ENCODE results near the gene ANAPC16. TPM values are rescaled to one million over a fixed set of nuclear protein-coding genes. Genes with fewer than 3 reads are reported as not detected.

ANAPC16 gene
- total RNA-seq, 1 donor from 2014 or later: 37.0 TPM

DNA sequence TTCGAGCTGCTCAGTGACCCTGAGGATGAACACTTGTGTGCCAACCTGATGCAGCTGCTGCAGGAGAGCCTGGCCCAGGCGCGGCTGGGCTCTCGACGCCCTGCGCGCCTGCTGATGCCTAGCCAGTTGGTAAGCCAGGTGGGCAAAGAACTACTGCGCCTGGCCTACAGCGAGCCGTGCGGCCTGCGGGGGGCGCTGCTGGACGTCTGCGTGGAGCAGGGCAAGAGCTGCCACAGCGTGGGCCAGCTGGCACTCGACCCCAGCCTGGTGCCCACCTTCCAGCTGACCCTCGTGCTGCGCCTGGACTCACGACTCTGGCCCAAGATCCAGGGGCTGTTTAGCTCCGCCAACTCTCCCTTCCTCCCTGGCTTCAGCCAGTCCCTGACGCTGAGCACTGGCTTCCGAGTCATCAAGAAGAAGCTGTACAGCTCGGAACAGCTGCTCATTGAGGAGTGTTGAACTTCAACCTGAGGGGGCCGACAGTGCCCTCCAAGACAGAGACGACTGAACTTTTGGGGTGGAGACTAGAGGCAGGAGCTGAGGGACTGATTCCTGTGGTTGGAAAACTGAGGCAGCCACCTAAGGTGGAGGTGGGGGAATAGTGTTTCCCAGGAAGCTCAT, 59.0 kb downstream of the ANAPC16 start:
- TF ChIP-seq, protein P1, sequence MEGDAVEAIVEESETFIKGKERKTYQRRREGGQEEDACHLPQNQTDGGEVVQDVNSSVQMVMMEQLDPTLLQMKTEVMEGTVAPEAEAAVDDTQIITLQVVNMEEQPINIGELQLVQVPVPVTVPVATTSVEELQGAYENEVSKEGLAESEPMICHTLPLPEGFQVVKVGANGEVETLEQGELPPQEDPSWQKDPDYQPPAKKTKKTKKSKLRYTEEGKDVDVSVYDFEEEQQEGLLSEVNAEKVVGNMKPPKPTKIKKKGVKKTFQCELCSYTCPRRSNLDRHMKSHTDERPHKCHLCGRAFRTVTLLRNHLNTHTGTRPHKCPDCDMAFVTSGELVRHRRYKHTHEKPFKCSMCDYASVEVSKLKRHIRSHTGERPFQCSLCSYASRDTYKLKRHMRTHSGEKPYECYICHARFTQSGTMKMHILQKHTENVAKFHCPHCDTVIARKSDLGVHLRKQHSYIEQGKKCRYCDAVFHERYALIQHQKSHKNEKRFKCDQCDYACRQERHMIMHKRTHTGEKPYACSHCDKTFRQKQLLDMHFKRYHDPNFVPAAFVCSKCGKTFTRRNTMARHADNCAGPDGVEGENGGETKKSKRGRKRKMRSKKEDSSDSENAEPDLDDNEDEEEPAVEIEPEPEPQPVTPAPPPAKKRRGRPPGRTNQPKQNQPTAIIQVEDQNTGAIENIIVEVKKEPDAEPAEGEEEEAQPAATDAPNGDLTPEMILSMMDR (IDR thresholded peaks at IDR 0.05; ENCODE audit: partially characterized antibody, unreplicated experiment): peak; percentile 83
- H3K4me3 Mint-ChIP-seq (ENCODE audit: unreplicated experiment): peak overlapping the region; percentile 94

DNA sequence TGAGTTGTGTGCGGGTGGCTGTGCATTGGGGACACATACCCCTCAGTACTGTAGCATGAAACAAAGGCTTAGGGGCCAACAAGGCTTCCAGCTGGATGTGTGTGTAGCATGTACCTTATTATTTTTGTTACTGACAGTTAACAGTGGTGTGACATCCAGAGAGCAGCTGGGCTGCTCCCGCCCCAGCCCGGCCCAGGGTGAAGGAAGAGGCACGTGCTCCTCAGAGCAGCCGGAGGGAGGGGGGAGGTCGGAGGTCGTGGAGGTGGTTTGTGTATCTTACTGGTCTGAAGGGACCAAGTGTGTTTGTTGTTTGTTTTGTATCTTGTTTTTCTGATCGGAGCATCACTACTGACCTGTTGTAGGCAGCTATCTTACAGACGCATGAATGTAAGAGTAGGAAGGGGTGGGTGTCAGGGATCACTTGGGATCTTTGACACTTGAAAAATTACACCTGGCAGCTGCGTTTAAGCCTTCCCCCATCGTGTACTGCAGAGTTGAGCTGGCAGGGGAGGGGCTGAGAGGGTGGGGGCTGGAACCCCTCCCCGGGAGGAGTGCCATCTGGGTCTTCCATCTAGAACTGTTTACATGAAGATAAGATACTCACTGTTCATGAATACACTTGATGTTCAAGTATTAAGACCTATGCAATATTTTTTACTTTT, 59.7 kb downstream of the ANAPC16 start:
- peaks cover 14% of the 10 kb centered on the region for H3K27me3 Mint-ChIP-seq (ENCODE audit: unreplicated experiment)
- H3K4me1 Mint-ChIP-seq (ENCODE audit: low read depth, unreplicated experiment): peaks cover 30% of the 10 kb centered on the region
- peak overlapping the region; percentile 100 for H3K27ac Mint-ChIP-seq (ENCODE audit: unreplicated experiment)
- H3K9me3 Mint-ChIP-seq (ENCODE audit: unreplicated experiment): peaks cover 25% of the 10 kb centered on the region
- peaks cover 6% of the 10 kb centered on the region for H3K36me3 Mint-ChIP-seq (ENCODE audit: unreplicated experiment)
- TF ChIP-seq, protein P1 (IDR thresholded peaks at IDR 0.05; ENCODE audit: partially characterized antibody, unreplicated experiment): no peak
- peak overlapping the region; percentile 94 for H3K4me3 Mint-ChIP-seq (ENCODE audit: unreplicated experiment)
- peak; percentile 55 for DNase-seq

More for the DNA sequence above, 59.0 kb downstream of the ANAPC16 start:
- Mint-ChIP-seq H3K9me3 (ENCODE audit: unreplicated experiment) (peaks cover 27% of the 10 kb centered on the region), H3K27ac (ENCODE audit: unreplicated experiment) (peak overlapping the region; percentile 100), H3K27me3 (ENCODE audit: unreplicated experiment) (peaks cover 14% of the 10 kb centered on the region), H3K4me1 (ENCODE audit: low read depth, unreplicated experiment) (peaks cover 32% of the 10 kb centered on the region), H3K36me3 (ENCODE audit: unreplicated experiment) (peaks cover 6% of the 10 kb centered on the region)
- DNase-seq: peak; percentile 88

DNA sequence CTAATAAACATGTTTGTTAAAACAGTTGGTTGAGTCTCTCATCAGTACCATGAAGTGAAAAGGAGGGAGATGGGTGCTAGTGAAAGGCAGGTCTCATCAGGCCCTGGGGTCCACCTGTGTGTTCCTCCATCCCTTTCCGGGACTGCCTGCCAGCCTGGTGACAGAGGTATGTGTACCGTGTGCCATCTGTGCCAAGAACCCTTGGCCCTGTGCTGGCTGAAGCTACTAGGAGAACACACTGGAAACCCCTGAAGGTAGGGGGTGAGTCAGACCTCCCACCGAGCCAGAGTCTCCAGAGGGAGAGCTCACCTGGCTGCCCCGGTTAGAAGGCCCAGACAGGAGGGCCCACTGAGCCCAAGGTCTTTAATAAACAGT, 60.2 kb downstream of the ANAPC16 start:
- Mint-ChIP-seq H3K4me3 (ENCODE audit: unreplicated experiment) (peak overlapping the region; percentile 94), H3K27ac (ENCODE audit: unreplicated experiment) (peak overlapping the region; percentile 100), H3K4me1 (ENCODE audit: low read depth, unreplicated experiment) (peaks cover 25% of the 10 kb centered on the region), H3K36me3 (ENCODE audit: unreplicated experiment) (peaks cover 6% of the 10 kb centered on the region), H3K27me3 (ENCODE audit: unreplicated experiment) (peaks cover 14% of the 10 kb centered on the region), H3K9me3 (ENCODE audit: unreplicated experiment) (peaks cover 24% of the 10 kb centered on the region)
- DNase-seq: no peak
- TF ChIP-seq, protein P1 (IDR thresholded peaks at IDR 0.05; ENCODE audit: partially characterized antibody, unreplicated experiment): no peak

DNA sequence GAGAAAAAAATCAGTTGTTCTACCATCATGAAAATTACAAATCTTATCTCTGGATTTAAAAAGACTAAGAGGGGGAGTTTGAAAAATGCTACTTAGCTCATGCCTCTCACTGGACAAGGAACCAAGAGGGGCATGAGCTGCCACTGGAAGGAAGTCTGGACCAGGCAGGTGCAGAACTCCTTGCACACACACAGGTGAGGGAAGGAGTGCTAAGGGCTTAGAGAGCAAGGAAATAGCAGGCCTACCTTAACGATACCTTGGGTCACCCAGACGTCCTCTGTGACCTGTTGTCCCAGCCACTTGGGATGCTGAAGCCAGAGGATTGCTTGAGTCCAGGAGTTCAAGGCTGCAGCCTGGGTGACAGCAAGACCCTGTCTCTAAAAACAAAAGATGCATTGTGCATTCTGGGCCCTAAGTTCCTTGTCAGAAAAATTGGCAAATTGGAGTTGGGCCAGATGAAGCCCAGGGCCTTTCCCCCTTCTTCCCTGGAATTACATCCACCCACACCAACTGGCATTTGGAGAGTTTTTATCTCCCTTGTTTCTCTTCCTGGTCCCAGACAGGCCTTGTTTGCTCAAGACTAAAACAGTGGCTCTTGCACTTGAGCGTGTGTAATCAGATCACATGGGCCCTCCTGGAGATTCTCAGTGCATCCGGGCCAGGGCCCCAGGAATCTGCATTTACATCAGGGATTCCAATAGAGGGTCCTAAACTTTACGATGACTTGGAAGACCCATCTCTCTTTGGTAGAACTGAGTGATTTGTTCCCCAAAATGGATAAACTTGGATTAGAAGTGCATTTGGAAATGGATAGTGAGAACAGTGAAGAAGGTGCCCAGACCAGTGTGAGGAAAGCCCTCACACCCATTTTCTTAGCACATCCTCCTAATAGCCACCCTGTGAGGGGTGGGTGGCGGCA, 60.9 kb downstream of the ANAPC16 start:
- H3K27ac Mint-ChIP-seq (ENCODE audit: unreplicated experiment): peak overlapping the region; percentile 100
- peaks cover 24% of the 10 kb centered on the region for H3K9me3 Mint-ChIP-seq (ENCODE audit: unreplicated experiment)
- H3K4me1 Mint-ChIP-seq (ENCODE audit: low read depth, unreplicated experiment): peaks cover 22% of the 10 kb centered on the region
- peaks cover 14% of the 10 kb centered on the region for H3K27me3 Mint-ChIP-seq (ENCODE audit: unreplicated experiment)
- TF ChIP-seq, protein P1 (IDR thresholded peaks at IDR 0.05; ENCODE audit: partially characterized antibody, unreplicated experiment): no peak
- DNase-seq: no peak
- peak overlapping the region; percentile 94 for H3K4me3 Mint-ChIP-seq (ENCODE audit: unreplicated experiment)
- peaks cover 6% of the 10 kb centered on the region for H3K36me3 Mint-ChIP-seq (ENCODE audit: unreplicated experiment)

Data from glutamatergic neuron (in vitro differentiated cells).